ENCODE data around the gene MIGA1.
"Not testable (repeated sequence)": the region's sequence is repeated elsewhere in the genome, so short reads cannot be mapped to it uniquely, and the experiment has no call there.

Gene MIGA1

GRCh38 chr1:77779529-77780281, at the start of gene MIGA1:
MIGA1 (plus strand) TSS chr1:77779649; CDS start chr1:77783253, 3,604 bp downstream.
- FAIRE-seq, result no peak

GRCh38 chr1:77732090-77732489, 47.4 kb upstream of the MIGA1 start:
- no peak for FAIRE-seq

GRCh38 chr1:77739235-77739634, 40.2 kb upstream of the MIGA1 start:
- no peak for FAIRE-seq

- FAIRE-seq, result peak; percentile 78
Measured at GRCh38 chr1:77741316-77741715, 38.1 kb upstream of the MIGA1 start.

- no peak for FAIRE-seq
Measured at GRCh38 chr1:77742011-77742555, 37.4 kb upstream of the MIGA1 start.

GRCh38 chr1:77744576-77744975, 34.9 kb upstream of the MIGA1 start:
- no peak for FAIRE-seq

GRCh38 chr1:77749489-77749888, 30.0 kb upstream of the MIGA1 start:
- FAIRE-seq, result not testable (repeated sequence)

GRCh38 chr1:77756052-77756754, 23.2 kb upstream of the MIGA1 start:
- no peak for FAIRE-seq

- FAIRE-seq, result peak; percentile 82
Measured at GRCh38 chr1:77757066-77757584, 22.3 kb upstream of the MIGA1 start.

GRCh38 chr1:77757603-77758002, 21.8 kb upstream of the MIGA1 start:
- FAIRE-seq, result no peak

- no peak for FAIRE-seq
Measured at GRCh38 chr1:77759071-77760028, 20.1 kb upstream of the MIGA1 start, which contains the start of gene USP33. USP33 (minus strand) TSS chr1:77759852; CDS start chr1:77741697, 18,155 bp downstream.

GRCh38 chr1:77762072-77762476, 17.4 kb upstream of the MIGA1 start:
- FAIRE-seq, result no peak

GRCh38 chr1:77768006-77768405, 11.4 kb upstream of the MIGA1 start:
- no peak for FAIRE-seq

- FAIRE-seq, result no peak
Measured at GRCh38 chr1:77776007-77776700, 3.3 kb upstream of the MIGA1 start.

GRCh38 chr1:77781683-77782082, 2.2 kb downstream of the MIGA1 start:
- FAIRE-seq, result no peak

GRCh38 chr1:77783141-77783540, 3.7 kb downstream of the MIGA1 start:
- peak; percentile 75 for FAIRE-seq

- not testable (repeated sequence) for FAIRE-seq
Measured at GRCh38 chr1:77786093-77786741, 6.8 kb downstream of the MIGA1 start.

GRCh38 chr1:77794550-77794949, 15.1 kb downstream of the MIGA1 start:
- no peak for FAIRE-seq

GRCh38 chr1:77796695-77797405, 17.4 kb downstream of the MIGA1 start:
- FAIRE-seq, result no peak

- FAIRE-seq, result no peak
Measured at GRCh38 chr1:77797991-77798390, 18.5 kb downstream of the MIGA1 start.

- FAIRE-seq, result peak; percentile 79
Measured at GRCh38 chr1:77802026-77802425, 22.6 kb downstream of the MIGA1 start.
